Liver (tissue), 9 donors: ENCODE measurements around the gene GPN1. TPM values are rescaled to one million over a fixed set of nuclear protein-coding genes. Genes with fewer than 3 reads are reported as not detected.
A peak's percentile ranks its signal among the peaks of the same experiment; 100 is the strongest.

Experiments
- DNase-seq: peaks from one replicate; pipeline ENCODE4 v3.0.0-alpha.2; 2017; ENCODE audit warnings: low spot score
- H3K27ac ChIP-seq, 2 donors: one replicate each; pipeline ENCODE4 v1.7.0; 2013; ENCODE audit warnings: inconsistent platforms in 2 of 2, low read length in 2 of 2, control low read depth in 1 of 2, low read depth in 1 of 2, mild to moderate bottlenecking in 1 of 2
- H3K27me3 ChIP-seq, 4 donors: one replicate each; pipeline versions ENCODE4 v1.6.1 to v1.7.0; 2013; ENCODE audit warnings: low read length in 3 of 4, inconsistent platforms in 1 of 4, mild to moderate bottlenecking in 1 of 4, moderate library complexity in 1 of 4; ENCODE audit not compliant: control insufficient read depth in 4 of 4, insufficient read depth in 4 of 4
- H3K36me3 ChIP-seq, 4 donors: one replicate each; pipeline versions ENCODE4 v1.6.1 to v1.7.0; 2013; ENCODE audit warnings: low read length in 3 of 4, mild to moderate bottlenecking in 3 of 4, low read depth in 1 of 4, moderate library complexity in 1 of 4; ENCODE audit not compliant: control insufficient read depth in 4 of 4, insufficient read depth in 3 of 4
- H3K4me1 ChIP-seq, 4 donors: one replicate each; pipeline versions ENCODE4 v1.6.1 to v1.7.0; 2013; ENCODE audit warnings: low read length in 3 of 4, mild to moderate bottlenecking in 3 of 4, moderate library complexity in 1 of 4; ENCODE audit not compliant: control insufficient read depth in 4 of 4, insufficient read depth in 4 of 4
- H3K4me3 ChIP-seq, 3 donors: one replicate each; pipeline versions ENCODE4 v1.6.1 to v1.7.0; 2013; ENCODE audit warnings: low read length in 3 of 3, control low read depth in 1 of 3, low read depth in 1 of 3, mild to moderate bottlenecking in 1 of 3
- H3K9ac ChIP-seq, 2 donors: one replicate each; pipeline ENCODE4 v1.7.0; 2013; ENCODE audit warnings: low read length in 2 of 2, mild to moderate bottlenecking in 2 of 2, moderate library complexity in 2 of 2, control low read depth in 1 of 2, low read depth in 1 of 2
- H3K9me3 ChIP-seq, 4 donors: one replicate each; pipeline versions ENCODE4 v1.6.1 to v1.7.0; 2013; ENCODE audit warnings: low read length in 3 of 4; ENCODE audit not compliant: control insufficient read depth in 4 of 4
- ATF3 ChIP-seq: IDR thresholded peaks from 2 replicates; pipeline ENCODE4 v1.6.1; 2016; ENCODE audit warnings: antibody characterized with exemption
- CTCF ChIP-seq: fragments of 150-350 bp; IDR thresholded peaks from 2 replicates; pipeline ENCODE4 v1.5.1; 2017; ENCODE audit warnings: improper control_type of control experiment, low read depth, low read length; ENCODE audit not compliant: missing input control
- EGR1 ChIP-seq, 2 donors: IDR thresholded peaks; 2 replicates each; pipeline ENCODE4 v1.6.1; 2016 to 2018; ENCODE audit warnings: antibody characterized with exemption in 2 of 2, low read depth in 2 of 2
- FOXA1 ChIP-seq: IDR thresholded peaks from 2 replicates; pipeline ENCODE4 v1.6.1; 2016; ENCODE audit warnings: antibody characterized with exemption
- FOXA2 ChIP-seq: IDR thresholded peaks from 2 replicates; pipeline ENCODE4 v1.6.1; 2016; ENCODE audit warnings: antibody characterized with exemption
- GABPA ChIP-seq, 2 donors: IDR thresholded peaks in 1 of 2; conservative IDR thresholded peaks in 1 of 2; 2 replicates each; pipeline ENCODE4 v1.6.1; 2016; ENCODE audit warnings: antibody characterized with exemption in 2 of 2, mild to moderate bottlenecking in 1 of 2, moderate library complexity in 1 of 2
- HNF4A ChIP-seq, 2 donors: conservative IDR thresholded peaks; 2 replicates each; pipeline ENCODE4 v1.6.1; 2016; ENCODE audit warnings: antibody characterized with exemption in 2 of 2, mild to moderate bottlenecking in 2 of 2
- HNF4G ChIP-seq: IDR thresholded peaks from 2 replicates; pipeline ENCODE4 v1.6.1; 2016; ENCODE audit warnings: antibody characterized with exemption
- JUND ChIP-seq, 2 donors: IDR thresholded peaks; 2 replicates each; pipeline ENCODE4 v1.6.1; 2016; ENCODE audit warnings: antibody characterized with exemption in 2 of 2
- MAX ChIP-seq: IDR thresholded peaks from 2 replicates; pipeline ENCODE4 v1.6.1; 2016; ENCODE audit warnings: antibody characterized with exemption
- RAD21 ChIP-seq, 2 donors: IDR thresholded peaks; 2 replicates each; pipeline ENCODE4 v1.6.1; 2016; ENCODE audit warnings: antibody characterized with exemption in 2 of 2, mild to moderate bottlenecking in 2 of 2
- REST ChIP-seq: IDR thresholded peaks from 2 replicates; pipeline ENCODE4 v1.6.1; 2016; ENCODE audit warnings: antibody characterized with exemption, mild to moderate bottlenecking
- RXRA ChIP-seq, 2 donors: IDR thresholded peaks; 2 replicates each; pipeline ENCODE4 v1.6.1; 2017 to 2018; ENCODE audit warnings: antibody characterized with exemption in 2 of 2, mild to moderate bottlenecking in 1 of 2
- SP1 ChIP-seq: IDR thresholded peaks from 2 replicates; pipeline ENCODE4 v1.6.1; 2018; ENCODE audit warnings: antibody characterized with exemption, mild to moderate bottlenecking
- TAF1 ChIP-seq: conservative IDR thresholded peaks from 2 replicates; pipeline ENCODE4 v1.6.1; 2016; ENCODE audit warnings: antibody characterized with exemption, mild to moderate bottlenecking
- YY1 ChIP-seq: IDR thresholded peaks from 2 replicates; pipeline ENCODE4 v1.6.1; 2016; ENCODE audit warnings: antibody characterized with exemption, mild to moderate bottlenecking
- ZBTB33 ChIP-seq: IDR thresholded peaks from 2 replicates; pipeline ENCODE4 v1.6.1; 2016; ENCODE audit warnings: antibody characterized with exemption
- WGBS: extraction: QIAGEN DNeasy Blood & Tissue Kit; methylation state at CpG from one replicate; pipeline ENCODE4 v1.1.7; 2013; 5-methylcytosine and 5-hydroxymethylcytosine counted together
- polyA plus RNA-seq, 2 donors: library from polyadenylated mRNA; stranded (reverse) in 1 of 2; unstranded in 1 of 2; fragments of 200-250 nt in 1 of 2; fragments of >200 nt in 1 of 2; fragmentation: Nextera tagmentation in 1 of 2; extraction: Ambion mirVana in 1 of 2; gene quantifications; one replicate each; pipeline versions ENCODE4 v1.2.1 to v1.2.3, GENCODE V29; 2013 to 2015
- total RNA-seq, 2 donors: library from RNA; depleted of rRNA; stranded (reverse); fragments of >200 nt; gene quantifications; one replicate each; pipeline ENCODE4 v1.2.3, GENCODE V29; 2014
- donor health status: healthy.
- donor health status: healthy.
- donor health status: healthy.
- donor health status: healthy.
- donor health status: healthy.

GPN1 gene
- total and polyA plus RNA-seq, 4 donors: 10.7 to 17.2 (median 12.4) TPM

GRCh38 chr2:27583390-27583915 is 45.4 kb upstream of the GPN1 start:
- peak overlapping the region; percentile 27 to 66 for H3K9ac ChIP-seq
- no peaks in the 10 kb centered on the region for H3K27me3 ChIP-seq
- H3K4me1 ChIP-seq: peaks cover 5 to 20% (median 9%) of the 10 kb centered on the region in 4 donors
- H3K27ac ChIP-seq: peak overlapping the region; percentile 14 to 22
- no peak for DNase-seq
- whole genome bisulfite sequencing: 8% methylated on average over 12 of the region's 12 CpGs
- peak overlapping the region; percentile 66 to 92 (median 67) for H3K4me3 ChIP-seq
- H3K36me3 ChIP-seq: no peaks in the 10 kb centered on the region
- TF ChIP-seq RXRA (IDR thresholded peaks at IDR 0.05): no peak
- no peak for TF ChIP-seq HNF4G
- TF ChIP-seq MAX: peak; percentile 7
- peaks cover 6 to 15% (median 13%) of the 10 kb centered on the region in 4 donors for H3K9me3 ChIP-seq

GRCh38 chr2:27584597-27584996 is 44.3 kb upstream of the GPN1 start:
- TF ChIP-seq ZBTB33 (no peak), SP1 (no peak), YY1 (no peak), HNF4A (conservative IDR thresholded peaks at IDR 0.05) (no peak), FOXA1 (no peak), GABPA (IDR thresholded peaks at IDR 0.05 in 1 of 2, conservative IDR thresholded peaks at IDR 0.05 in 1 of 2) (no peak), JUND (IDR thresholded peaks at IDR 0.05) (no peak), FOXA2 (no peak), HNF4G (no peak), RAD21 (IDR thresholded peaks at IDR 0.05) (no peak), ATF3 (no peak), CTCF (no peak), TAF1 (no peak), MAX (no peak), EGR1 (IDR thresholded peaks at IDR 0.05; ENCODE audit: low read depth in 2 of 2) (no peak), REST (no peak)
- Histone ChIP-seq H3K36me3 (no peaks in the 10 kb centered on the region), H3K27ac (no peak overlapping the region), H3K9ac (no peak overlapping the region), H3K27me3 (no peaks in the 10 kb centered on the region), H3K9me3 (peaks cover 3 to 10% (median 6%) of the 10 kb centered on the region in 4 donors), H3K4me3 (no peak overlapping the region), H3K4me1 (peaks cover 5 to 20% (median 9%) of the 10 kb centered on the region in 4 donors)
- DNase-seq: no peak
- 97% methylated on average over 3 of the region's 3 CpGs for WGBS
